Measurements from ENCODE around the gene CELSR3.

Gene CELSR3

GRCh38 chr3:48624767-48625166 is 37.9 kb downstream of the CELSR3 start:
- Histone ChIP-seq H3K9me3 (ENCODE audit: severe bottlenecking) (no peaks in the 10 kb centered on the region), H3K4me1 (ENCODE audit: insufficient read depth, poor library complexity, severe bottlenecking) (no peaks in the 10 kb centered on the region), H3K27ac (ENCODE audit: poor library complexity, severe bottlenecking) (no peak overlapping the region), H3K36me3 (ENCODE audit: low read depth) (peaks cover 41% of the 10 kb centered on the region), H3K27me3 (ENCODE audit: insufficient read depth, poor library complexity, severe bottlenecking) (no peaks in the 10 kb centered on the region), H3K4me3 (ENCODE audit: severe bottlenecking) (no peak overlapping the region)
- ATAC-seq (ENCODE audit: low read depth) (no peak), DNase-seq (ENCODE audit: low spot score) (no peak)
- no peak for TF ChIP-seq CTCF (IDR thresholded peaks at IDR 0.05; ENCODE audit: poor library complexity, severe bottlenecking)

DNA sequence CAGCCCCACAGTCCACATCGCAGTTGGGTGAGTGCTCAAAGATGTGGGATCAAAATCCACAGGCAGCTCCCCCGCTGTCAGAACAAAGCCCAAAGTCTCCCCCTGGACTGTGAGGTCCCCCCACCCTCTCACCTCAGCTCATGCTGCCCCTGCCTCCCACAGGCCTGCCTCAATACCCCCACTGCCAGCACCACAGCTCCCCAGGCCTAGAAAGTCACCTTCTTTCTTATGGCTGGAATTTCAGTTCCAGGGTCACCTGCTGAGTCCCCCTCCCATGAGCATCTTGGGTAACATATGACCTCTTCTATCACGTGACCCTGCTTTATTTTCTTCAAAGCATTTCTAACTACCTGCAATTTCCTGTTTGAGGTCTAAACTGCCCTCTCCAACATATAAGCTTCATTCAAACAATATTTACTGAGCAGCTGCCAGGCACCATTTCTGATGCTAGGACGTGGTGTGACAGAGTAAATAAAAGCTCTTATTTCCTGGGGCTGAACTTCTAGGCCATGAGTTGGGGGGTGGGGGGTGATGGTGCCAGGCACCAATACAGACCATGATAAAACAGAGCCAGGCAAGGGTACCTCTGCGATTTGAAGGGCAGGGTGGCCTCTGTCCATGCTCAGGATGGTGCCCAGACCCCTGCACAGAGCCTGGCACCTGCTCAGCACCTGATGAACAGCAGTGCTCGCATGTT is 38.7 kb downstream of the CELSR3 start:
- no peak overlapping the region for H3K4me3 ChIP-seq (ENCODE audit: severe bottlenecking)
- peaks cover 33% of the 10 kb centered on the region for H3K36me3 ChIP-seq (ENCODE audit: low read depth)
- no peak for TF ChIP-seq CTCF (IDR thresholded peaks at IDR 0.05; ENCODE audit: poor library complexity, severe bottlenecking)
- no peaks in the 10 kb centered on the region for H3K9me3 ChIP-seq (ENCODE audit: severe bottlenecking)
- no peaks in the 10 kb centered on the region for H3K27me3 ChIP-seq (ENCODE audit: insufficient read depth, poor library complexity, severe bottlenecking)
- no peaks in the 10 kb centered on the region for H3K4me1 ChIP-seq (ENCODE audit: insufficient read depth, poor library complexity, severe bottlenecking)
- no peak for ATAC-seq (ENCODE audit: low read depth)
- DNase-seq (ENCODE audit: low spot score) = no peak
- no peak overlapping the region for H3K27ac ChIP-seq (ENCODE audit: poor library complexity, severe bottlenecking)

DNA sequence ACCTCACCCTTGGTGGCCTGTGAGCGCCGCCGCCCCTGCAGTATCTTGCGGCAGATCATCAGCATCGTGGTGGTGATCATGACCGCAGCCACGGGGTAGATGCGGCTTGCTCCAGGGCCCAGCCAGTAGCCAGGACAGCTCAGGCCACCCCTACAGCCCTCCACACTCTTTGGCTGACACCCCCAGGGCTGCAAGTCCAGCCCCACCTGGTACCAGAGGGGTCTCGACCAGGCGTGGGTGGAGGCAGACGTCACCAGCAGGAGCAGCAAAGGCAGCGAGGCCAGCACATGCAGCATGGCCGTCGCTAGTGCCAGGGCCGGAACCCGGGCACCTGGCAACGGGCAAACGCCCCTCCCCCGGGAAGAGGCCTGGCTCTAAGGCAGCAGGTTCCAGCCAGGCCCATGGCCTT is 41.2 kb downstream of the CELSR3 start, which contains the start of gene TMEM89:
Gene TMEM89 (minus strand): TSS at position 309 of the 409 bp plus-strand sequence. CDS start 13 bp downstream, at position 296.
- Histone ChIP-seq H3K4me3 (ENCODE audit: severe bottlenecking) (no peak within 1 kb of the TSS), H3K36me3 (ENCODE audit: low read depth) (peaks cover 18% of the 10 kb centered on the region), H3K27ac (ENCODE audit: poor library complexity, severe bottlenecking) (no peak within 1 kb of the TSS), H3K27me3 (ENCODE audit: insufficient read depth, poor library complexity, severe bottlenecking) (no peaks in the 10 kb centered on the region), H3K9me3 (ENCODE audit: severe bottlenecking) (peaks cover 17% of the 10 kb centered on the region), H3K4me1 (ENCODE audit: insufficient read depth, poor library complexity, severe bottlenecking) (no peaks in the 10 kb centered on the region)
- DNase-seq (ENCODE audit: low spot score) = peak; percentile 61
- peak; percentile 20; the same call in 1 of the 3 replicates for ATAC-seq (ENCODE audit: low read depth)
- TF ChIP-seq CTCF (IDR thresholded peaks at IDR 0.05; ENCODE audit: poor library complexity, severe bottlenecking) = no peak

DNA sequence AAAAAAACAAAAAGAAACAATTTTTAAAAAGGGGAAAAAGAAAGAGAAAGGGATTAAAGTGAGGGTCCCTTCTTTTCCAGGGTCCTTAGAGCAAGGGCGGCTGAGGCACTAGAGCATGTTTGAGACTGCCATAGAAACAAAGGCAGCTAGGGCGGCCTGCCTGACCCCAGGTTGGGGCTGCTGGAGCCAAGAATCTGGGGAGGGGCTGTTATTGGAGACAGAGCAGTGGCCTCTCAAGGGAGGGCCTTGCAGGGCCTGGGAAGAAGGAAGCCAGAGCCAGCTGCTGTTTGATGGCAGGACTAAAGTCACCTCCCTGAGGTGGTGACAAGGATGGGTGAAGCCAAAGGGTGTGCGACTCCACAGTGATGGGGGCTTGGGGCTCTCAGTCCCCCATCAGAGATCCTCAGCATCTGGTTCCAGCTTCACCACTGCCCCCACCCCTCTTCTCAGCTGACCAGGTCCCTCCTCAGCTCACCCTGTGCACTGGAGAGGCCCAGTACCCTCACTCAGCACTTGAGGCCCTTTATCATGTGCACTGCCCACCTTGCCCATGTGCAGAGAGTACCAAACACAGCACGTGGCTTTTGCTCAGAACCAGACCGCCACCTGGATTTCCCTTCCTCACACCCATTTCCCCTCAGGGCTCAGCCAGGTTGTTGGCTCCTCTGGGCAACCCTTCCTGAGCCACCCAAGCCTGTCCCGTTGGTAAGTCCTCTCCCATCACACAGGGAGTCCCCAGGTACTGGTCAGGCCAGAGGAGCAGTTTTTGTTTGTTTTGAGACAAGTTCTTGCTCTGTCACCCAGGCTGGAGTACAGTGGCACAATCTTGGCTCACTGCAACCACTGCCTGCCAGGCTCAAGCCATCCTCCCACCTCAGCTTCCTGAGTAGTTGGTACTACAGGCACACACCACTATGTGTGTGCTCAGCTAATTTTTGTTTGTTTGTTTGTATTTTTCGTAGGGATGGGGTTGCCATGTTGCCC is 42.9 kb downstream of the CELSR3 start:
- Histone ChIP-seq H3K4me1 (ENCODE audit: insufficient read depth, poor library complexity, severe bottlenecking) (no peaks in the 10 kb centered on the region), H3K27me3 (ENCODE audit: insufficient read depth, poor library complexity, severe bottlenecking) (no peaks in the 10 kb centered on the region), H3K4me3 (ENCODE audit: severe bottlenecking) (no peak overlapping the region), H3K27ac (ENCODE audit: poor library complexity, severe bottlenecking) (no peak overlapping the region), H3K9me3 (ENCODE audit: severe bottlenecking) (peaks cover 17% of the 10 kb centered on the region), H3K36me3 (ENCODE audit: low read depth) (peaks cover 2% of the 10 kb centered on the region; the same call in 1 of the 2 replicates)
- ATAC-seq (ENCODE audit: low read depth) (no peak), DNase-seq (ENCODE audit: low spot score) (no peak)
- TF ChIP-seq CTCF (IDR thresholded peaks at IDR 0.05; ENCODE audit: poor library complexity, severe bottlenecking) = no peak
